Astrocyte (in vitro differentiated cells and primary cell): ENCODE data around the gene INIP. TPM values are rescaled to one million over a fixed set of nuclear protein-coding genes. Genes with fewer than 3 reads are reported as not detected.
A peak's percentile ranks its signal among the peaks of the same experiment; 100 is the strongest.

ENCODE experiments used
- DNase-seq: peaks from one replicate; pipeline ENCODE4 v3.0.0-alpha.2; 2010; ENCODE audit warnings: low read depth
- FAIRE-seq: peaks from 2 replicates; lab custom pipeline; 2011; peaks lifted over from hg19 to GRCh38; lab: Jason Lieb, UNC
- H2AFZ ChIP-seq: 2 replicates; pipeline ENCODE4 v1.6.0; 2012; ENCODE audit warnings: low read depth, low read length, inconsistent platforms
- H3K27ac ChIP-seq: 2 replicates; pipeline ENCODE4 v1.5.1; 2011; ENCODE audit warnings: low read depth, low read length, inconsistent platforms
- H3K27me3 ChIP-seq: 2 replicates; pipeline ENCODE4 v1.6.0; 2011; ENCODE audit warnings: low read length, inconsistent platforms; ENCODE audit not compliant: insufficient read depth
- H3K36me3 ChIP-seq: 2 replicates; pipeline ENCODE4 v1.5.1; 2011; ENCODE audit warnings: low read length, inconsistent platforms; ENCODE audit not compliant: insufficient read depth
- H3K4me1 ChIP-seq: 2 replicates; pipeline ENCODE4 v1.5.1; 2011; ENCODE audit warnings: low read length, inconsistent platforms; ENCODE audit not compliant: insufficient read depth
- H3K4me2 ChIP-seq: 2 replicates; pipeline ENCODE4 v1.6.0; 2012; ENCODE audit warnings: low read length, inconsistent platforms
- H3K4me3 ChIP-seq: 2 replicates; pipeline ENCODE4 v1.5.1; 2011; ENCODE audit warnings: low read depth, mild to moderate bottlenecking, low read length, inconsistent platforms; ENCODE audit not compliant: insufficient read depth
- H3K79me2 ChIP-seq: 2 replicates; pipeline ENCODE4 v1.6.0; 2012; ENCODE audit warnings: mild to moderate bottlenecking, low read length, inconsistent platforms; ENCODE audit not compliant: insufficient read depth
- H3K9ac ChIP-seq: 2 replicates; pipeline ENCODE4 v1.6.0; 2012; ENCODE audit warnings: mild to moderate bottlenecking, low read length, inconsistent platforms
- H3K9me3 ChIP-seq: 2 replicates; pipeline ENCODE4 v1.5.1; 2012; ENCODE audit warnings: low read depth, mild to moderate bottlenecking, low read length, inconsistent platforms; ENCODE audit not compliant: insufficient read depth
- H4K20me1 ChIP-seq: 2 replicates; pipeline ENCODE4 v1.6.0; 2012; ENCODE audit warnings: low read length, inconsistent platforms; ENCODE audit not compliant: insufficient read depth
- H3K27ac Mint-ChIP-seq: one replicate; pipeline ENCODE4 v1.8.0; 2021; ENCODE audit warnings: mild to moderate bottlenecking, mixed read lengths; ENCODE audit not compliant: unreplicated experiment
- H3K27me3 Mint-ChIP-seq: one replicate; pipeline ENCODE4 v1.8.0; 2021; ENCODE audit warnings: low read depth, mixed read lengths; ENCODE audit not compliant: unreplicated experiment
- H3K36me3 Mint-ChIP-seq: one replicate; pipeline ENCODE4 v1.8.0; 2021; ENCODE audit warnings: low read depth, mixed read lengths; ENCODE audit not compliant: unreplicated experiment
- H3K4me1 Mint-ChIP-seq: one replicate; pipeline ENCODE4 v1.8.0; 2021; ENCODE audit warnings: low read depth, mixed read lengths; ENCODE audit not compliant: unreplicated experiment
- H3K4me3 Mint-ChIP-seq: one replicate; pipeline ENCODE4 v1.8.0; 2021; ENCODE audit warnings: mild to moderate bottlenecking, moderate library complexity, mixed read lengths; ENCODE audit not compliant: unreplicated experiment
- H3K9me3 Mint-ChIP-seq: one replicate; pipeline ENCODE4 v1.8.0; 2021; ENCODE audit warnings: mild to moderate bottlenecking, mixed read lengths; ENCODE audit not compliant: unreplicated experiment
- CTCF ChIP-seq: IDR thresholded peaks from 2 replicates; pipeline ENCODE4 v1.5.1; 2011; ENCODE audit warnings: low read depth, mild to moderate bottlenecking, inconsistent platforms, low read length, moderate library complexity; ENCODE audit not compliant: insufficient read depth
- EZH2 ChIP-seq: IDR thresholded peaks from 2 replicates; pipeline ENCODE4 v1.6.1; 2012; ENCODE audit warnings: mild to moderate bottlenecking, low read length, inconsistent platforms; ENCODE audit not compliant: insufficient read depth
- total RNA-seq: library from RNA; stranded (reverse); gene quantifications from 2 replicates; pipeline ENCODE4 v1.2.1, GENCODE V29; 2021

Gene INIP
- total RNA-seq, 1 donor from 2014 or later: 23.1 TPM

- H3K27ac Mint-ChIP-seq: no peak overlapping the region
These were observed 39.5 kb upstream of the INIP start for GRCh38 chr9:112757282-112757883.

GRCh38 chr9:112755675-112756074, 37.8 kb upstream of the INIP start:
- TF ChIP-seq EZH2 (no peak), CTCF (no peak)
- Histone ChIP-seq H3K4me3 (no peak overlapping the region), H3K9me3 (no peaks in the 10 kb centered on the region), H4K20me1 (peaks cover 45% of the 10 kb centered on the region), H3K36me3 (no peaks in the 10 kb centered on the region), H3K79me2 (peaks cover 41% of the 10 kb centered on the region), H2AFZ (no peak overlapping the region), H3K27ac (no peak overlapping the region), H3K4me2 (no peak overlapping the region), H3K4me1 (peaks cover 32% of the 10 kb centered on the region), H3K27me3 (no peaks in the 10 kb centered on the region), H3K9ac (no peak overlapping the region)
- H3K36me3 Mint-ChIP-seq: peaks cover 3% of the 10 kb centered on the region
- H3K4me1 Mint-ChIP-seq: peaks cover 34% of the 10 kb centered on the region
- no peak overlapping the region for H3K4me3 Mint-ChIP-seq
- no peaks in the 10 kb centered on the region for H3K27me3 Mint-ChIP-seq
- H3K9me3 Mint-ChIP-seq: peaks cover 3% of the 10 kb centered on the region
- no peak for FAIRE-seq
- no peak for DNase-seq
- no peak overlapping the region for H3K27ac Mint-ChIP-seq

More at GRCh38 chr9:112757282-112757883, 39.5 kb upstream of the INIP start:
- peaks cover 27% of the 10 kb centered on the region for H3K4me1 Mint-ChIP-seq
- Histone ChIP-seq H3K27me3 (no peaks in the 10 kb centered on the region), H3K36me3 (no peaks in the 10 kb centered on the region), H3K4me2 (no peak overlapping the region), H3K79me2 (peaks cover 44% of the 10 kb centered on the region), H3K4me1 (peaks cover 20% of the 10 kb centered on the region), H3K9ac (no peak overlapping the region), H3K4me3 (no peak overlapping the region), H3K9me3 (no peaks in the 10 kb centered on the region), H2AFZ (no peak overlapping the region), H4K20me1 (peaks cover 53% of the 10 kb centered on the region), H3K27ac (no peak overlapping the region)
- H3K36me3 Mint-ChIP-seq: peaks cover 5% of the 10 kb centered on the region
- no peak for FAIRE-seq
- H3K4me3 Mint-ChIP-seq: no peak overlapping the region
- DNase-seq: no peak
- peaks cover 3% of the 10 kb centered on the region for H3K9me3 Mint-ChIP-seq
- H3K27me3 Mint-ChIP-seq: no peaks in the 10 kb centered on the region
- no peak for TF ChIP-seq EZH2
- TF ChIP-seq CTCF: no peak

DNA sequence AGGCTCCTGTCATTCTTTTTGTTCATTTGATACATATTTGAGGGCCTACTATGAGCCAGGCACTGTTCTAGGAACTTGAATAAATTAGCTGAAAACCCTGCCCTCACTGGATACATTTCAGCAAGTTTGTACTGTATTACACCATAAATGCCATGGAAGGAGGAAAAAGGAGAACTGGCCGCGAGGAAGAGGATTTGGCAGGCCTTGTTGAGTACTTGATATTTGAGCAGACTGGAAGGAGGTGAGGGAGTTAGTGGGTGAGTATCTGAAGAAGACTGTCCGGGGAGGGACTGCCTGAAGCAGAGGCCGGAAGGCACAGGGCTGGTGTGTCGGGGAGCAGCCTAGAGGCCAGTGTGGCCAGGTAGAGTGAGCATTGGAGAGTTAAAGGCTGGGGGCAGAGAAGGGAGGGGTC, 37.1 kb upstream of the INIP start:
- peak overlapping the region; percentile 73 for H3K27ac Mint-ChIP-seq
- Histone ChIP-seq H3K27me3 (no peaks in the 10 kb centered on the region), H3K27ac (no peak overlapping the region), H3K79me2 (peaks cover 35% of the 10 kb centered on the region), H3K9me3 (no peaks in the 10 kb centered on the region), H3K4me2 (peak overlapping the region; percentile 63), H2AFZ (no peak overlapping the region), H3K4me1 (peaks cover 35% of the 10 kb centered on the region), H3K4me3 (no peak overlapping the region), H3K9ac (no peak overlapping the region), H4K20me1 (peaks cover 38% of the 10 kb centered on the region), H3K36me3 (no peaks in the 10 kb centered on the region)
- H3K4me1 Mint-ChIP-seq: peaks cover 37% of the 10 kb centered on the region
- H3K27me3 Mint-ChIP-seq: no peaks in the 10 kb centered on the region
- H3K9me3 Mint-ChIP-seq: peaks cover 5% of the 10 kb centered on the region
- DNase-seq: no peak
- H3K36me3 Mint-ChIP-seq: peaks cover 3% of the 10 kb centered on the region
- TF ChIP-seq EZH2: no peak
- no peak for TF ChIP-seq CTCF
- FAIRE-seq: no peak
- H3K4me3 Mint-ChIP-seq: no peak overlapping the region
